Right atrium auricular region (tissue), 2 donors: ENCODE results near the gene B3GNT5. TPM values are rescaled to one million over a fixed set of nuclear protein-coding genes. Genes with fewer than 3 reads are reported as not detected.

Source experiments
- DNase-seq: peaks from one replicate; pipeline ENCODE4 v3.0.0-alpha.2; 2019; ENCODE audit warnings: low spot score
- H3K27ac ChIP-seq, 2 donors: fragments of 200-600 bp; sonication (generic); 1 replicate in 1 of 2; 2 replicates in 1 of 2; pipeline ENCODE4 v1.5.1; 2016 to 2019
- H3K27me3 ChIP-seq, 2 donors: fragments of 200-600 bp; sonication (generic); one replicate each; pipeline versions ENCODE4 v1.5.1 to v1.6.0; 2017 to 2019
- H3K36me3 ChIP-seq: fragments of 200-600 bp; sonication (generic); one replicate; pipeline ENCODE4 v1.5.1; 2016
- H3K4me1 ChIP-seq, 2 donors: fragments of 200-600 bp; sonication (generic); one replicate each; pipeline versions ENCODE4 v1.5.1 to v1.6.0; 2017 to 2019
- H3K4me3 ChIP-seq, 2 donors: fragments of 200-600 bp; sonication (generic); 1 replicate in 1 of 2; 2 replicates in 1 of 2; pipeline ENCODE4 v1.5.1; 2017 to 2019; ENCODE audit warnings: mild to moderate bottlenecking in 1 of 2, moderate library complexity in 1 of 2
- H3K9me3 ChIP-seq, 2 donors: fragments of 200-600 bp; sonication (generic); one replicate each; pipeline ENCODE4 v1.5.1; 2019
- total RNA-seq, 2 donors: library from RNA; depleted of rRNA; stranded (reverse); fragments of >200 nt; gene quantifications; one replicate each; pipeline ENCODE4 v1.1.0, GENCODE V29; 2016
- TF ChIP-seq, protein P1 (sequence below), 2 donors: fragments of 200-600 bp; sonication (generic); IDR thresholded peaks; one replicate each; pipeline ENCODE4 v1.5.1; 2019; ENCODE audit warnings: antibody characterized with exemption in 2 of 2

B3GNT5 gene
- total RNA-seq, 2 donors from 2014 or later: 1.7 to 2.0 TPM

DNA sequence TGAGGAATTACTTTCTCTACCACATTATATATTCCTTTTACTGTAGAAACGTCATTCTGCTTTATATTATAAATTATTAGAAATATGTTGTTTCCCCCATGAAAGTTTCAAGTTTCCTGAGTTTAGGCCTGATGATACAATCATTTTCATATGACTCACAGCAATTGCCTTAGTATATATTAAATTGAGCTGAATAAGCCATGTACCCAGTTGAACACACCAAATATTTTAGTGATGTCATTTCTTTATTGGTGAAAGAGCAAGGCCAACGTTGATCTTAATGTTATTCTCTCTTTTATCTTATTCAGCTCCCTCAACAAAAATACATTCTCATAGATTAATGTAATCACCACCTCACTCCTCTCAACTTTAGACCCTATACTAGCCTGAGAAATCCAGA, 30.8 kb downstream of the B3GNT5 start:
- no peak for DNase-seq
- Histone ChIP-seq H3K4me3 (no peak overlapping the region), H3K9me3 (no peaks in the 10 kb centered on the region), H3K4me1 (peaks cover 0 to 17% of the 10 kb centered on the region in 2 donors), H3K27ac (no peak overlapping the region), H3K27me3 (no peaks in the 10 kb centered on the region), H3K36me3 (no peaks in the 10 kb centered on the region)
- TF ChIP-seq, protein P1, sequence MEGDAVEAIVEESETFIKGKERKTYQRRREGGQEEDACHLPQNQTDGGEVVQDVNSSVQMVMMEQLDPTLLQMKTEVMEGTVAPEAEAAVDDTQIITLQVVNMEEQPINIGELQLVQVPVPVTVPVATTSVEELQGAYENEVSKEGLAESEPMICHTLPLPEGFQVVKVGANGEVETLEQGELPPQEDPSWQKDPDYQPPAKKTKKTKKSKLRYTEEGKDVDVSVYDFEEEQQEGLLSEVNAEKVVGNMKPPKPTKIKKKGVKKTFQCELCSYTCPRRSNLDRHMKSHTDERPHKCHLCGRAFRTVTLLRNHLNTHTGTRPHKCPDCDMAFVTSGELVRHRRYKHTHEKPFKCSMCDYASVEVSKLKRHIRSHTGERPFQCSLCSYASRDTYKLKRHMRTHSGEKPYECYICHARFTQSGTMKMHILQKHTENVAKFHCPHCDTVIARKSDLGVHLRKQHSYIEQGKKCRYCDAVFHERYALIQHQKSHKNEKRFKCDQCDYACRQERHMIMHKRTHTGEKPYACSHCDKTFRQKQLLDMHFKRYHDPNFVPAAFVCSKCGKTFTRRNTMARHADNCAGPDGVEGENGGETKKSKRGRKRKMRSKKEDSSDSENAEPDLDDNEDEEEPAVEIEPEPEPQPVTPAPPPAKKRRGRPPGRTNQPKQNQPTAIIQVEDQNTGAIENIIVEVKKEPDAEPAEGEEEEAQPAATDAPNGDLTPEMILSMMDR (IDR thresholded peaks at IDR 0.05): no peak

DNA sequence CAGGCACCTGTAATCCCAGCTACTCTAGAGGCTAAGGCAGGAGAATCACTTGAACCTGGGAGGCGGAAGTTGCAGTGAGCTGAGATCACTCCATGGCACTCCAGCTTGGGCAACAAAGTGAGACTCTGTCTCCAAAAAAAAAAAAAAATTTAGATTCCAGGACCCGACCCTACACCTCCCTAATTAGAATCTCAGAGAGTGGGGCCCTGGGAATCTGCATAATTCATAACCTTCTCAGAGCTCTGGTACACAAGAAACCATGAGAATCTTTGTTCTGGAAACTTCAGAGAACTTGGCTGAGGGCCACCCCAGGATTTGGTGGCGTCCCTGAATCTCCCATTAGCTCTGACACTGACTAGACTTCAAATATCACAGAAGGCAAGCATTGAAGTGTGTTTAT, 31.5 kb downstream of the B3GNT5 start:
- no peaks in the 10 kb centered on the region for H3K36me3 ChIP-seq
- H3K27me3 ChIP-seq: no peaks in the 10 kb centered on the region
- no peak overlapping the region for H3K4me3 ChIP-seq
- TF ChIP-seq, protein P1 (IDR thresholded peaks at IDR 0.05): no peak
- no peak overlapping the region for H3K27ac ChIP-seq
- no peaks in the 10 kb centered on the region for H3K9me3 ChIP-seq
- peaks cover 0 to 17% of the 10 kb centered on the region in 2 donors for H3K4me1 ChIP-seq
- DNase-seq: no peak

DNA sequence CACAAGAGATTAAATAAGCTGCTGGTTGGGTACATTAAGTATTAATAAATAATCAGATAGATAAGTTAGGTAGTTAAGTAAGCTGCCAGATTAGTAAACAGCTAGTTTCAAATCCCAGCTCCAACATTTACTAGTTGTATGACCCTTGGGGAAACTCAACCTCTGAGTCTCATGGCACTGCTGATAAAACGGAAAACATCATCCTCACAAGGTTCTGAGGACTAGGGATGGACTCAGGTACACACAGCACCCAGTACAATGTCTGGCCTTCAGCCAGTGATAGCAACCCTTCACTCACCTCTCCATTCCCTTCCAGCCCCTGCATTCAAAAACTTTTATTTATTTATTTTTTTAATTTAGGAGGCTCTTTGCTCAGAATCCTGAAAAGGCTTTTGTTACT, 32.3 kb downstream of the B3GNT5 start:
- Histone ChIP-seq H3K4me1 (peaks cover 0 to 17% of the 10 kb centered on the region in 2 donors), H3K9me3 (no peaks in the 10 kb centered on the region), H3K27me3 (no peaks in the 10 kb centered on the region), H3K4me3 (no peak overlapping the region), H3K27ac (peak overlapping the region; percentile 66 to 72), H3K36me3 (no peaks in the 10 kb centered on the region)
- TF ChIP-seq, protein P1 (IDR thresholded peaks at IDR 0.05): no peak
- no peak for DNase-seq

DNA sequence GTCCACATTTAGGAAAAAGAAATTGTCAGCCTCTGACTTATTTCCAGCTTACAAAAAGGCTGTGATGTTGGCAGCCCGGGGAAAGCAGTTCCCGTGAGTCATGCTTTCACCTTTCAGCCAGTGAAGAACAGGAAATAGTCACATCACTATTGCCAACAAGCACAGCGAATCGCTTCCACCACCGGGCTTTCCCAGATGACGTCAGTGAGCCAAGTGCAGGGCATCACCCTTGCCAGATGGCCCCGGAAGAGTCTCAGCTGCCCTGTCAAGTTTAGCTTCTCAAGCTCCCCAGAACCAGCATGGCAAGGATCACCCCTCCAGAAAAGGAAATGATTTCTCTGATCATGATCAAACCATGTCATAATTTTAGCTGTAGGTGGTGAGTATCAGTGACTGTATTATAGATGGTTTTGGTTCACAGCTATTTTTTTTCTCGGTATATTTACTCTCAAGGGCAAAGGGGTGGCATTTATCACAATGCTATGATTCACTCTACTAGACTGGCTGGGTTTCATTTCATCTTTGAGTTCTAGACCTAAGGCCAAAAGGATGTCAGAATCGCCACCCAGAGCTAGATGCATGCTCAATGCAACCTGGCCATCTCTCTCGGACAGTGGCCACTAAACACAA, 32.9 kb downstream of the B3GNT5 start:
- Histone ChIP-seq H3K27ac (peak overlapping the region; percentile 66 to 72), H3K4me1 (peaks cover 0 to 17% of the 10 kb centered on the region in 2 donors), H3K27me3 (no peaks in the 10 kb centered on the region), H3K9me3 (no peaks in the 10 kb centered on the region), H3K4me3 (no peak overlapping the region), H3K36me3 (no peaks in the 10 kb centered on the region)
- DNase-seq: peak; percentile 96
- TF ChIP-seq, protein P1 (IDR thresholded peaks at IDR 0.05): no peak

DNA sequence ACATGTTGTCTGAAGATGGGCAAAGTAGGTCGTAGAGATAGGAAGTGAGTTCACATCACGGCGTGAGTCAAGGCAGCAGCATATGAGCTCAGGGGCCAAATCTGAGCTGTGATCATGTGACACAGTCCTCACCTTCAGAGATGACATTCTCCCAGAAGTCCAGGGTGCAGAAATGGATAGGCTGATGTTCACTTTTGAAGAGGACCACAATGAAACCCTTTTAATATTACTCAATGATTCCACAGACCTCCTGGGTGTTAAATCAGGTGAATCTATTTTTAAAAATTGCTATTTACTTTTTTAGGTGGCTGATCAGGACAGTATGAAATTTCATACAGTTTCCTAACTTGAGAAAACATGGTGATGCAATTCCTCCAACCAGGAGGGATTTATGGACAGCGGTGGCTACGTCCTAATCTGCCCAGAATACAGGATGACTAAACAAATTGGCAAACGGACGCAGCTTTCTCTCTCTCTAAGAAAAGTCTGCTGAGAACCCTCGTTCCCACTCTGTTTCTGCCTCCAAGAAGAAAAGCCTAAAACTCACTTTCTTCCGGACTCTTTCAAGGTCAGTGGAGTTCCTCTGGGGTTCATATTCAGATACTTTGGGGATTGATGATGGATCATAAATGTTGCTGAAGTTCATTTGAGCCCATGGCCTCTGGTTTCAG, 34.4 kb downstream of the B3GNT5 start:
- Histone ChIP-seq H3K27ac (peak overlapping the region in 1 of 2 donors; percentile 66), H3K36me3 (no peaks in the 10 kb centered on the region), H3K9me3 (no peaks in the 10 kb centered on the region), H3K4me1 (peaks cover 0 to 17% of the 10 kb centered on the region in 2 donors), H3K4me3 (no peak overlapping the region), H3K27me3 (no peaks in the 10 kb centered on the region)
- TF ChIP-seq, protein P1 (IDR thresholded peaks at IDR 0.05): no peak
- DNase-seq: peak; percentile 64
